ENCODE data around the gene TNFRSF14. TPM values are rescaled to one million over a fixed set of nuclear protein-coding genes. Genes with fewer than 3 reads are reported as not detected.

The TNFRSF14 gene
- total and polyA plus RNA-seq, 4 donors = 14.8 to 38.1 (median 29.1) TPM

DNA sequence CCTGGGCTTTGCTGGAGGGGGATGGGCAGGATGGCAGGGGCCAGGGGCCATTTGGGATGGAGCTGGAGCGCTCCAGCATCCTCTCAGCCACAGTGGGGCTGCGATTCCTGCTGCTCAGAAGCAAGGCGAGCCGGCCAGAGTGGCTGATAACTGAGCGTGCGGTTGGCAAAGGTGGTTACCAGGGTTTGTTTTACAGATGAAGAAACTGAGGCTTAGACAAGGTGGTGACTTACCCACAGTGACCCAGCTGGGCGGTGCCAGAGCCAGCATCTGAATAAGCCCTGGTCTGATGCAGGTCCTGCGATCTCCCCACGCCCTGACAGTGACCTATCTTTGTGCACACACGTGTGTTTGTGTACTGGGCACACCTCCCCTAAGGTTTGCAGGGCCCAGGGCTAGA lies 24.5 kb downstream of the TNFRSF14 start:
- TF ChIP-seq, protein P1, sequence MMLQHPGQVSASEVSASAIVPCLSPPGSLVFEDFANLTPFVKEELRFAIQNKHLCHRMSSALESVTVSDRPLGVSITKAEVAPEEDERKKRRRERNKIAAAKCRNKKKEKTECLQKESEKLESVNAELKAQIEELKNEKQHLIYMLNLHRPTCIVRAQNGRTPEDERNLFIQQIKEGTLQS (IDR thresholded peaks at IDR 0.05) = no peak
- TF ChIP-seq HNF4G (IDR thresholded peaks at IDR 0.05) (no peak), MAX (IDR thresholded peaks at IDR 0.05) (no peak), HNF4A (conservative IDR thresholded peaks at IDR 0.05) (no peak), RXRA (IDR thresholded peaks at IDR 0.05) (no peak), RAD21 (IDR thresholded peaks at IDR 0.05) (no peak), FOXA1 (IDR thresholded peaks at IDR 0.05) (no peak), JUND (IDR thresholded peaks at IDR 0.05) (no peak), FOXA2 (IDR thresholded peaks at IDR 0.05) (no peak), NR2F2 (IDR thresholded peaks at IDR 0.05) (no peak), SP1 (IDR thresholded peaks at IDR 0.05) (no peak), GABPA (IDR thresholded peaks at IDR 0.05 in 1 of 2, conservative IDR thresholded peaks at IDR 0.05 in 1 of 2) (no peak), EGR1 (IDR thresholded peaks at IDR 0.05; ENCODE audit: low read depth in 2 of 2) (no peak), TAF1 (conservative IDR thresholded peaks at IDR 0.05) (no peak), YY1 (IDR thresholded peaks at IDR 0.05) (no peak)
- TF ChIP-seq, protein P2, sequence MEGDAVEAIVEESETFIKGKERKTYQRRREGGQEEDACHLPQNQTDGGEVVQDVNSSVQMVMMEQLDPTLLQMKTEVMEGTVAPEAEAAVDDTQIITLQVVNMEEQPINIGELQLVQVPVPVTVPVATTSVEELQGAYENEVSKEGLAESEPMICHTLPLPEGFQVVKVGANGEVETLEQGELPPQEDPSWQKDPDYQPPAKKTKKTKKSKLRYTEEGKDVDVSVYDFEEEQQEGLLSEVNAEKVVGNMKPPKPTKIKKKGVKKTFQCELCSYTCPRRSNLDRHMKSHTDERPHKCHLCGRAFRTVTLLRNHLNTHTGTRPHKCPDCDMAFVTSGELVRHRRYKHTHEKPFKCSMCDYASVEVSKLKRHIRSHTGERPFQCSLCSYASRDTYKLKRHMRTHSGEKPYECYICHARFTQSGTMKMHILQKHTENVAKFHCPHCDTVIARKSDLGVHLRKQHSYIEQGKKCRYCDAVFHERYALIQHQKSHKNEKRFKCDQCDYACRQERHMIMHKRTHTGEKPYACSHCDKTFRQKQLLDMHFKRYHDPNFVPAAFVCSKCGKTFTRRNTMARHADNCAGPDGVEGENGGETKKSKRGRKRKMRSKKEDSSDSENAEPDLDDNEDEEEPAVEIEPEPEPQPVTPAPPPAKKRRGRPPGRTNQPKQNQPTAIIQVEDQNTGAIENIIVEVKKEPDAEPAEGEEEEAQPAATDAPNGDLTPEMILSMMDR (IDR thresholded peaks at IDR 0.05; ENCODE audit: low read depth, low read length, missing input control) = no peak
- TF ChIP-seq, protein P3, sequence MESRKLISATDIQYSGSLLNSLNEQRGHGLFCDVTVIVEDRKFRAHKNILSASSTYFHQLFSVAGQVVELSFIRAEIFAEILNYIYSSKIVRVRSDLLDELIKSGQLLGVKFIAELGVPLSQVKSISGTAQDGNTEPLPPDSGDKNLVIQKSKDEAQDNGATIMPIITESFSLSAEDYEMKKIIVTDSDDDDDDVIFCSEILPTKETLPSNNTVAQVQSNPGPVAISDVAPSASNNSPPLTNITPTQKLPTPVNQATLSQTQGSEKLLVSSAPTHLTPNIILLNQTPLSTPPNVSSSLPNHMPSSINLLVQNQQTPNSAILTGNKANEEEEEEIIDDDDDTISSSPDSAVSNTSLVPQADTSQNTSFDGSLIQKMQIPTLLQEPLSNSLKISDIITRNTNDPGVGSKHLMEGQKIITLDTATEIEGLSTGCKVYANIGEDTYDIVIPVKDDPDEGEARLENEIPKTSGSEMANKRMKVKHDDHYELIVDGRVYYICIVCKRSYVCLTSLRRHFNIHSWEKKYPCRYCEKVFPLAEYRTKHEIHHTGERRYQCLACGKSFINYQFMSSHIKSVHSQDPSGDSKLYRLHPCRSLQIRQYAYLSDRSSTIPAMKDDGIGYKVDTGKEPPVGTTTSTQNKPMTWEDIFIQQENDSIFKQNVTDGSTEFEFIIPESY (IDR thresholded peaks at IDR 0.05) = no peak
- TF ChIP-seq, protein P4, sequence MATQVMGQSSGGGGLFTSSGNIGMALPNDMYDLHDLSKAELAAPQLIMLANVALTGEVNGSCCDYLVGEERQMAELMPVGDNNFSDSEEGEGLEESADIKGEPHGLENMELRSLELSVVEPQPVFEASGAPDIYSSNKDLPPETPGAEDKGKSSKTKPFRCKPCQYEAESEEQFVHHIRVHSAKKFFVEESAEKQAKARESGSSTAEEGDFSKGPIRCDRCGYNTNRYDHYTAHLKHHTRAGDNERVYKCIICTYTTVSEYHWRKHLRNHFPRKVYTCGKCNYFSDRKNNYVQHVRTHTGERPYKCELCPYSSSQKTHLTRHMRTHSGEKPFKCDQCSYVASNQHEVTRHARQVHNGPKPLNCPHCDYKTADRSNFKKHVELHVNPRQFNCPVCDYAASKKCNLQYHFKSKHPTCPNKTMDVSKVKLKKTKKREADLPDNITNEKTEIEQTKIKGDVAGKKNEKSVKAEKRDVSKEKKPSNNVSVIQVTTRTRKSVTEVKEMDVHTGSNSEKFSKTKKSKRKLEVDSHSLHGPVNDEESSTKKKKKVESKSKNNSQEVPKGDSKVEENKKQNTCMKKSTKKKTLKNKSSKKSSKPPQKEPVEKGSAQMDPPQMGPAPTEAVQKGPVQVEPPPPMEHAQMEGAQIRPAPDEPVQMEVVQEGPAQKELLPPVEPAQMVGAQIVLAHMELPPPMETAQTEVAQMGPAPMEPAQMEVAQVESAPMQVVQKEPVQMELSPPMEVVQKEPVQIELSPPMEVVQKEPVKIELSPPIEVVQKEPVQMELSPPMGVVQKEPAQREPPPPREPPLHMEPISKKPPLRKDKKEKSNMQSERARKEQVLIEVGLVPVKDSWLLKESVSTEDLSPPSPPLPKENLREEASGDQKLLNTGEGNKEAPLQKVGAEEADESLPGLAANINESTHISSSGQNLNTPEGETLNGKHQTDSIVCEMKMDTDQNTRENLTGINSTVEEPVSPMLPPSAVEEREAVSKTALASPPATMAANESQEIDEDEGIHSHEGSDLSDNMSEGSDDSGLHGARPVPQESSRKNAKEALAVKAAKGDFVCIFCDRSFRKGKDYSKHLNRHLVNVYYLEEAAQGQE (IDR thresholded peaks at IDR 0.05) = no peak
- peaks cover 11 to 34% (median 23%) of the 10 kb centered on the region in 4 donors for H3K4me1 ChIP-seq (ENCODE audit: control insufficient read depth in 4 of 4, insufficient read depth in 4 of 4, low read length in 3 of 4)
- 77% methylated on average over 10 of the region's 10 CpGs for WGBS
- H3K9me3 ChIP-seq (ENCODE audit: control insufficient read depth in 4 of 4, low read length in 3 of 4) = no peaks in the 10 kb centered on the region
- no peak for DNase-seq (ENCODE audit: low spot score)
- no peak overlapping the region for H3K4me3 ChIP-seq (ENCODE audit: low read depth in 1 of 3, low read length in 3 of 3)
- no peak overlapping the region for H3K27ac ChIP-seq (ENCODE audit: low read depth in 1 of 2, low read length in 2 of 2)
- H3K27me3 ChIP-seq (ENCODE audit: control insufficient read depth in 4 of 4, insufficient read depth in 4 of 4, low read length in 3 of 4) = no peaks in the 10 kb centered on the region
- no peak overlapping the region for H3K9ac ChIP-seq (ENCODE audit: low read depth in 1 of 2, low read length in 2 of 2)
- H3K36me3 ChIP-seq (ENCODE audit: control insufficient read depth in 4 of 4, insufficient read depth in 3 of 4, low read depth in 1 of 4, low read length in 3 of 4) = no peaks in the 10 kb centered on the region
